Pancreas (tissue), 10 donors: Measurements from ENCODE around the gene COG1. TPM values are rescaled to one million over a fixed set of nuclear protein-coding genes. Genes with fewer than 3 reads are reported as not detected.

Experiments
- ATAC-seq, 4 donors: fragments of 200-7000 bp; cut with Tn5 transposase; one replicate each; pipeline versions ENCODE4 v1.8.0 to v1.9.1; 2020; ENCODE audit warnings: mild to moderate bottlenecking in 4 of 4, moderate library complexity in 4 of 4
- DNase-seq, 6 donors: peaks; one replicate each; pipeline ENCODE4 v3.0.0-alpha.2; 2020
- FAIRE-seq: peaks from 2 replicates; lab custom pipeline; 2012; peaks lifted over from hg19 to GRCh38; lab: Jason Lieb, UNC
- H3K27ac ChIP-seq, 4 donors: fragments of 200-600 bp; sonication (generic); 1 replicate in 3 of 4; 2 replicates in 1 of 4; pipeline versions ENCODE4 v1.5.0 to v1.8.0; 2020
- H3K27me3 ChIP-seq, 4 donors: fragments of 200-600 bp; one replicate each; pipeline ENCODE4 v1.8.0; 2021
- H3K36me3 ChIP-seq, 3 donors: fragments of 200-600 bp; sonication (generic) in 1 of 3; one replicate each; pipeline versions ENCODE4 v1.5.0 to v1.8.0; 2020 to 2021
- H3K4me1 ChIP-seq, 3 donors: fragments of 200-600 bp; one replicate each; pipeline ENCODE4 v1.8.0; 2021
- H3K4me3 ChIP-seq, 4 donors: fragments of 200-600 bp; sonication (generic) in 2 of 4; one replicate each; pipeline versions ENCODE4 v1.5.0 to v1.8.0; 2020 to 2021
- H3K9me3 ChIP-seq, 4 donors: fragments of 200-600 bp; one replicate each; pipeline ENCODE4 v1.8.0; 2021
- CTCF ChIP-seq, 4 donors: fragments of 200-600 bp; sonication (generic) in 3 of 4; IDR thresholded peaks; one replicate each; pipeline versions ENCODE4 v1.5.0 to v1.8.0; 2021; ENCODE audit warnings: antibody characterized with exemption in 4 of 4
- WGBS, 2 donors: extraction: QIAGEN DNeasy Blood & Tissue Kit; methylation state at CpG; one replicate each; pipeline ENCODE4 v1.1.7; 2013; 5-methylcytosine and 5-hydroxymethylcytosine counted together
- intact Hi-C, 3 donors: fragments of 100-400 bp; cut with DNase I; formaldehyde crosslinking; loops; one replicate each; pipeline versions ENCODE4 v1.11.1 to v1.14.2; 2022
- polyA plus RNA-seq, 2 donors: library from polyadenylated mRNA; stranded (reverse); fragments of 200-250 nt; gene quantifications; one replicate each; pipeline ENCODE4 v1.2.3, GENCODE V29; 2013
- total RNA-seq, 6 donors: library from RNA; stranded (reverse); fragmentation: NEBNext Ultra II Directional in 4 of 6; extraction: Animal tissue kit (Norgen Biotek cat#: 25700) in 4 of 6; gene quantifications; one replicate each; pipeline versions ENCODE4 v1.2.1 to v1.2.4, GENCODE V29; 2021 to 2023
- donor health status: healthy with polysubstance abuse.
- donor health status: DM: no; HTN: no; CAD: no; lungs with moderate emphysema.
- donor health status: DM: no; HTN: no; CAD: no.
- donor health status: control.
- donor health status: control.
- donor health status: Bipolar disorder and iron deficiency.
- donor health status: DM: yes; HTN: yes; CAD: no.
- donor health status: DM: no; HTN: no; CAD: no.
- donor health status: DM: no; HTN: no; CAD: no.
- donor health status: DM: yes; HTN: yes; CAD: no.

COG1 gene
- total and polyA plus RNA-seq, 8 donors, result 21.1 to 29.6 (median 25.5) TPM

GRCh38 chr17:73226556-73227172, 33.8 kb downstream of the COG1 start:
- WGBS, 2 donors, result 56 to 57% methylated on average over 3 of the region's 3 CpGs
- Histone ChIP-seq H3K27me3 (no peaks in the 10 kb centered on the region), H3K4me3 (no peak overlapping the region), H3K9me3 (no peaks in the 10 kb centered on the region), H3K4me1 (peaks cover 16 to 37% (median 35%) of the 10 kb centered on the region in 3 donors), H3K27ac (no peak overlapping the region), H3K36me3 (no peaks in the 10 kb centered on the region)
- FAIRE-seq (no peak), DNase-seq (no peak), ATAC-seq (no peak)
- intact Hi-C loops, result no loop called here
- TF ChIP-seq CTCF (IDR thresholded peaks at IDR 0.05), result no peak

GRCh38 chr17:73227379-73227778, 34.5 kb downstream of the COG1 start:
- Histone ChIP-seq H3K27ac (peak overlapping the region in 1 of 4 donors; percentile 24), H3K4me1 (peaks cover 16 to 37% (median 35%) of the 10 kb centered on the region in 3 donors), H3K9me3 (no peaks in the 10 kb centered on the region), H3K36me3 (no peaks in the 10 kb centered on the region), H3K4me3 (no peak overlapping the region), H3K27me3 (no peaks in the 10 kb centered on the region)
- WGBS, 2 donors, result 54 to 61% methylated on average over 3 of the region's 3 CpGs
- no peak for DNase-seq
- TF ChIP-seq CTCF (IDR thresholded peaks at IDR 0.05), result no peak
- intact Hi-C loops, result no loop called here
- FAIRE-seq, result no peak
- no peak for ATAC-seq

GRCh38 chr17:73227944-73228343, 35.1 kb downstream of the COG1 start:
- Histone ChIP-seq H3K4me1 (peaks cover 16 to 37% (median 35%) of the 10 kb centered on the region in 3 donors), H3K4me3 (no peak overlapping the region), H3K27me3 (no peaks in the 10 kb centered on the region), H3K27ac (peak overlapping the region in 1 of 4 donors; percentile 24), H3K9me3 (no peaks in the 10 kb centered on the region), H3K36me3 (no peaks in the 10 kb centered on the region)
- intact Hi-C loops, result no loop called here
- 34 to 37% methylated on average over 6 of the region's 6 CpGs for WGBS, 2 donors
- no peak for DNase-seq
- TF ChIP-seq CTCF (IDR thresholded peaks at IDR 0.05), result no peak
- no peak for ATAC-seq
- no peak for FAIRE-seq

- H3K4me1 ChIP-seq, result peaks cover 16 to 42% (median 42%) of the 10 kb centered on the region in 3 donors
These were observed 35.9 kb downstream of the COG1 start for GRCh38 chr17:73228748-73229236.

More at GRCh38 chr17:73228748-73229236, 35.9 kb downstream of the COG1 start:
- FAIRE-seq (no peak), DNase-seq (peak in 4 of 6 donors; percentile 72 to 80 (median 72)), ATAC-seq (peak; percentile 51 to 67 (median 62))
- no peak for TF ChIP-seq CTCF (IDR thresholded peaks at IDR 0.05)
- no peaks in the 10 kb centered on the region for H3K9me3 ChIP-seq
- intact Hi-C loops, result no loop called here
- peak overlapping the region in 1 of 4 donors; percentile 30 for H3K27ac ChIP-seq
- no peaks in the 10 kb centered on the region for H3K27me3 ChIP-seq
- H3K4me3 ChIP-seq, result no peak overlapping the region
- no peaks in the 10 kb centered on the region for H3K36me3 ChIP-seq
- WGBS, 2 donors, result 0 to 1% methylated on average over 2 of the region's 2 CpGs
